Nasal cavity respiratory epithelium epithelial cell of viscerocranial mucosa (primary cell): Measurements from ENCODE around the gene CELA1. TPM values are rescaled to one million over a fixed set of nuclear protein-coding genes. Genes with fewer than 3 reads are reported as not detected.

Source experiments
- total RNA-seq: library from RNA; depleted of rRNA; stranded (reverse); fragments of >200 nt; gene quantifications from 2 replicates; pipeline ENCODE4 v1.2.3, GENCODE V29; 2014

CELA1 gene
- under 0.01 TPM in 1 of 2 replicates, not detected in the other for total RNA-seq

GRCh38 chr12:51346581-51346980, at the start of gene CELA1:
TSS of gene CELA1 (minus strand) at chr12:51346679. CDS start at chr12:51346638, 41 bp downstream.

GRCh38 chr12:51391283-51392123, 45.0 kb upstream of the CELA1 start, which contains the start of gene GALNT6:
TSS of gene GALNT6 (minus strand) at chr12:51391406. CDS start at chr12:51379781, 11,625 bp downstream.

DNA sequence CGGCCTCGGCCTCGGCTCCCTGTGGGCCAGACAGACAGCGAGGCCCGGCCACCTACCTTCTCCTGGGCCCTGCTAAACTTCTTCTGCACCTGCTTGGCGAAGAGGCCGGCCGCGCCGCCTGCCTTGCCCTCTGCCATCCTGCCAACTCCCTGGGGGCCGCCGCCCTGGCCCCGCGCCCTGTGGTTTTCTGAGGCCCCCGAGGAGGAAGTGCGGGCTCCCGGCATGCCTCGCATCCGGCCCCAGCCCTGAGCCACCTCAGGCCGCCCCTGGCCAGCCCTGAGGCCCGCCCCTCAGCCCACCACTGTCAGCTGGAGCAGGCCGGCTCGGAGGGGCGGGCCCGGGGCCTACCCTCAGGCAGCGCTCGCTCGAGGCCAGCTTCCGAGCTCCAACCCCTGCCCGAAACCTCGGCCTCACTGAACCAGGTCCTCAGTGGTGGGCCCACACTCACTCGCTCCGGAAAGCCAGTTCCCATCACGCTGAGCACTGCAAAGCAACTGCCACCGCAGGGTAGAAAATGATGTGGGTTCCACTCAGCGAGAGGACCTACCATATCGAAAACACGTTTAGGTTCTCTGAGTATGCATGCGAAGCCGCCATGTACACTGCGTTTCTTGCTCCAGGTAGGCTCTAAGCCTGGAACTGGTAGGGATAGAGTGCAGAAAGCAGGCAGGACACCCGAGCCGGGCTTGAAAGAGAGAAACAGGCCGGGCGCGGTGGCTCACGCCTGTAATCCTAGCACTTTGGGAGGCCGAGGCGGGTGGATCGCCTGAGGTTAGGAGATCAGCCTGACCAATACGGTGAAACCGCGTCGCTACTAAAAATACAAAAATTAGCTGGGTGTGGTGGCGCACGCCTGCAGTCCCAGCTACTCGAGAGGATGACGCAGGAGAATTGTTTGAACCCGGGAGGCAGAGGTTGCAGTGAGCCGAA, 22.2 kb downstream of the CELA1 start, which contains the start of gene BIN2:
Gene BIN2, minus strand, starts transcription at position 209 of the 930 bp plus-strand sequence. Its CDS starts 72 bp downstream, at position 137.

Other genes with a start within 250 kb of the CELA1 start
- gene TFCP2, start 173.5 kb downstream of the CELA1 start, total RNA-seq: 10.3 and 21.2 TPM in 2 replicates
- gene POU6F1, start 128.6 kb downstream of the CELA1 start, total RNA-seq: 0.34 and 1.6 TPM in 2 replicates
- gene DAZAP2, start 107.9 kb downstream of the CELA1 start, total RNA-seq: 100 and 107 TPM in 2 replicates
- 8.9 and 24.6 TPM in 2 replicates for gene SMAGP, start 76.3 kb downstream of the CELA1 start, total RNA-seq
- not detected in 2 replicates for gene BIN2, start 22.5 kb downstream of the CELA1 start, total RNA-seq
- gene GALNT6, start 44.7 kb upstream of the CELA1 start, total RNA-seq: 6.5 and 73.5 TPM in 2 replicates
- 0.14 and 0.68 TPM in 2 replicates for gene SLC4A8, start 78.2 kb upstream of the CELA1 start, total RNA-seq
- 0.64 and 2.7 TPM in 2 replicates for gene SCN8A, start 244.6 kb upstream of the CELA1 start, total RNA-seq